GM18868 (cell line): ENCODE measurements around the gene ZDHHC3.

Experiments used
- ATAC-seq: cut with Tn5 transposase; IDR thresholded peaks from one replicate; pipeline ENCODE4 v1.9.1; 2021; ENCODE audit warnings: mild to moderate bottlenecking, moderate library complexity; ENCODE audit not compliant: unreplicated experiment

ZDHHC3 gene

GRCh38 chr3:44930911-44931310, 45.1 kb downstream of the ZDHHC3 start:
- no peak for ATAC-seq

- ATAC-seq = no peak
These were observed 46.2 kb downstream of the ZDHHC3 start for GRCh38 chr3:44929782-44930181.

GRCh38 chr3:44927371-44927770, 48.6 kb downstream of the ZDHHC3 start:
- ATAC-seq = no peak

- no peak for ATAC-seq
These were observed 49.1 kb downstream of the ZDHHC3 start for GRCh38 chr3:44926921-44927320.

- no peak for ATAC-seq
These were observed 49.8 kb downstream of the ZDHHC3 start for GRCh38 chr3:44926172-44926571.

GRCh38 chr3:44924457-44925084, 51.4 kb downstream of the ZDHHC3 start:
- ATAC-seq = no peak

- ATAC-seq = no peak
These were observed 52.1 kb downstream of the ZDHHC3 start for GRCh38 chr3:44923632-44924456.

GRCh38 chr3:44920081-44920480, 55.9 kb downstream of the ZDHHC3 start:
- ATAC-seq = no peak

- ATAC-seq = no peak
These were observed 57.4 kb downstream of the ZDHHC3 start for GRCh38 chr3:44918581-44918980.

GRCh38 chr3:44918087-44918486, 57.9 kb downstream of the ZDHHC3 start:
- no peak for ATAC-seq

- no peak for ATAC-seq
These were observed 60.1 kb downstream of the ZDHHC3 start for GRCh38 chr3:44915702-44916438.

GRCh38 chr3:44914936-44915335, 61.0 kb downstream of the ZDHHC3 start:
- no peak for ATAC-seq

GRCh38 chr3:44913868-44914468, 62.0 kb downstream of the ZDHHC3 start:
- no peak for ATAC-seq

- no peak for ATAC-seq
These were observed 65.3 kb downstream of the ZDHHC3 start for GRCh38 chr3:44910693-44911092.

- ATAC-seq = no peak
These were observed 66.9 kb downstream of the ZDHHC3 start for GRCh38 chr3:44909063-44909462.

GRCh38 chr3:44907612-44908011, 68.4 kb downstream of the ZDHHC3 start:
- no peak for ATAC-seq

- no peak for ATAC-seq
These were observed 69.0 kb downstream of the ZDHHC3 start for GRCh38 chr3:44906997-44907396.

- no peak for ATAC-seq
These were observed 70.4 kb downstream of the ZDHHC3 start for GRCh38 chr3:44905446-44906157.

- ATAC-seq = no peak
These were observed 72.2 kb downstream of the ZDHHC3 start for GRCh38 chr3:44903751-44904150.

- ATAC-seq = no peak
These were observed 72.7 kb downstream of the ZDHHC3 start for GRCh38 chr3:44903314-44903713.

GRCh38 chr3:44902628-44903027, 73.3 kb downstream of the ZDHHC3 start:
- no peak for ATAC-seq
